Measurements from ENCODE around the gene PLOD1. TPM values are rescaled to one million over a fixed set of nuclear protein-coding genes. Genes with fewer than 3 reads are reported as not detected.
"Not testable (repeated sequence)": the region's sequence is repeated elsewhere in the genome, so short reads cannot be mapped to it uniquely, and the experiment has no call there.

PLOD1 gene
- total RNA-seq: 10 to 100 TPM; 17.9 to 32.8 TPM

- ATAC-seq (peak; percentile 99 to 100), DNase-seq (ENCODE audit: low spot score in 2 of 2) (peak; percentile 79 to 81)
- Mint-ChIP-seq H3K36me3 (no peaks in the 10 kb centered on the region), H3K27ac (peak within 1 kb of the TSS; percentile 29 to 54), H3K9me3 (no peaks in the 10 kb centered on the region)
Measured at GRCh38 chr1:11934302-11935056, at the start of gene PLOD1. PLOD1 (plus strand) TSS chr1:11934717; CDS start chr1:11934780, 63 bp downstream.

DNA sequence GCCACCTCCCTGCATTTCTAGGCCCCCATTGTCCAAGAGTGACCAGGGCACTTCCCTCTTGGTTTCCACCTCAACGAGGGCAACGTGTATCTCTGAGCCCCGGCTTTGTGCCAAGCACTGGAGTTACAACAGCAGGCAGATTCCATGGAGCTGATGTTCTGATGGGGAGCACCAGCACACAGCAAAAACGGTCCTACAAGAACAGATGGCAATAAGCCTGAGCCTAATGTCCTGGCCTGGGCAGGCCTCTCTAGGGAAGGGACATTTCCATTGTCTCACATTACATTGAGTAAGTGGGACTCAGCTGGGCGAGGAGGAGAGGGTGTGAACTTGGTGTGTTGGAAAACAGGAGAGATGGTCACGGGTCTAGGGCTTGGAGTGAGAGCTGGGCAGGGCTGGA lies 48.6 kb upstream of the PLOD1 start:
- no peaks in the 10 kb centered on the region for H3K36me3 Mint-ChIP-seq
- ATAC-seq: no peak
- H3K27ac Mint-ChIP-seq: no peak overlapping the region
- no peaks in the 10 kb centered on the region for H3K9me3 Mint-ChIP-seq
- no peak for DNase-seq (ENCODE audit: low spot score in 2 of 2)

GRCh38 chr1:11886986-11887665 lies 47.4 kb upstream of the PLOD1 start:
- DNase-seq (ENCODE audit: low spot score in 2 of 2) (no peak), ATAC-seq (no peak)
- Mint-ChIP-seq H3K36me3 (no peaks in the 10 kb centered on the region), H3K9me3 (no peaks in the 10 kb centered on the region), H3K27ac (no peak overlapping the region)

GRCh38 chr1:11887666-11888007 lies 46.9 kb upstream of the PLOD1 start:
- H3K36me3 Mint-ChIP-seq: no peaks in the 10 kb centered on the region
- ATAC-seq: no peak
- no peak for DNase-seq (ENCODE audit: low spot score in 2 of 2)
- no peak overlapping the region for H3K27ac Mint-ChIP-seq
- H3K9me3 Mint-ChIP-seq: no peaks in the 10 kb centered on the region

DNA sequence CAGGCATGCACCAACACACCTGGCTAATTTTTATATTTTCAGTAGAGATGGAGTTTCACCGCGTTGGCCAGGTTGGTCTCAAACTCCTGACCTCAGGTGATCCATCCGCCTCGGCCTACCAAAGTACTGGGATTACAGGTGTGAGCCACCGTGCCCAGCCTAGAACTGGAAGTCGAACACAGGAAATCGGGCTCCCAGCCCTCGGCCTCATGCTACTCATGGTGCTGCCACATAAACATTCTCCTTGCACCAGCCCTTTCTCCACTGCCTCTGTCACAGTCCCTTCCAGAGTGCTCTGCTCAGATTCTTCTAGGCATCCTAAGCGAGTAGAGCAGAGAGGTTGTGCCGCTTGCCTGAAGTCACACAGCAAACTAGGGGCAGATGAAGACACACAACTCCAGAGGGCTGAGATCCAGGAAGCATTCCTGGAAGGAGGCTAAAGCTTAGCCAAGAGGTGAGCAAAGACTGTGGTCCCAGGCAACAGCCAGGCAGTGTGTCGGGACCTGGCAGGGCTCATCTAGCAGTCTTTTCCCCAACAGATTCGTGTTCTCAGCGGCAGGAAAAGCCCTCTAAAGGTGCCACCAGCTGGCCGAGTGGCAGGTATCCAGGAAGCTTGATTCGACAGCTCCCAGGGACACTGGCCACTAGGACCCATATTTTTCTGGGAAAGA lies 46.2 kb upstream of the PLOD1 start:
- H3K9me3 Mint-ChIP-seq: no peaks in the 10 kb centered on the region
- ATAC-seq: no peak
- DNase-seq (ENCODE audit: low spot score in 2 of 2): no peak
- H3K36me3 Mint-ChIP-seq: no peaks in the 10 kb centered on the region
- H3K27ac Mint-ChIP-seq: peak overlapping the region in 1 of 2 donors; percentile 58

- ATAC-seq (no peak), DNase-seq (ENCODE audit: low spot score in 2 of 2) (no peak)
- no peaks in the 10 kb centered on the region for H3K36me3 Mint-ChIP-seq
- no peaks in the 10 kb centered on the region for H3K9me3 Mint-ChIP-seq
- peak overlapping the region in 1 of 2 donors; percentile 58 for H3K27ac Mint-ChIP-seq
Measured at GRCh38 chr1:11888877-11889208, 45.7 kb upstream of the PLOD1 start.

DNA sequence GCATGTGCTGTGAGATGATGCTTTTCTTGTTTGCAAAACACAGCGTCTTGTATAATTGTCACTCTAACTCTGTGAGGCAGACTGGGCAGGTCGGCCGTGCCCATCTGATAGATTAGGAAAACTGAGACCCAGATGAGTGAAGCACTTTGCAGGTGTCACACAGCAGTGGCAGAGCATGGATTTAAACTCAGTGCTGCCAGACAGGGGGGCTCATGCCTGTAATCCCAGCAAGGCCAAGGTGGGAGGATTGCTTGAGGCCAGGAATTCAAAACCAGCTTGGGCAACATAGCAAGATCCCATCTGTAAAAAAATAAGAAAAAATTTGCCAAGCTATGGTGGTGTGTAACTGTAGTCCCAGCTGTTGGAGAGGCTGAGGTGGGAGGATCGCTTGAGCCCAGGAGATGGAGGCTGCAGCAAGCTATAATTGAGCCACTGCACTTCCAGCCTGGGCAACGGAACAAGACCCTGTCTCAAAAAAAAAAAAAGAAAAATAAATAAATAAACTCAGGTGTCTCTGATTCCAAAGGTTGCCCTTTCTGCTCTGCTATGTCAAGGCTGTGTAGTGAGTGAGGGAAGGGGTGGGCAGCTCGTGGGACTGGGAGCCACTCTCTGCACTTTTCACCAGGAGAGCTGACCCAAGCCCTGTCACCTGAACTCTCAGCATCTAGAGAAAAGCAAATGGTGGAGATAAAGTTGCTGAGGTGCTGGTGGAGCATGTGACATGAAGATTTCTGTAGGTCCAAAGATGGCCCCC lies 42.9 kb upstream of the PLOD1 start:
- no peak for DNase-seq (ENCODE audit: low spot score in 2 of 2)
- no peak for ATAC-seq
- Mint-ChIP-seq H3K27ac (no peak overlapping the region), H3K9me3 (no peaks in the 10 kb centered on the region), H3K36me3 (no peaks in the 10 kb centered on the region)

- no peaks in the 10 kb centered on the region for H3K36me3 Mint-ChIP-seq
Measured at GRCh38 chr1:11893907-11894251, 40.6 kb upstream of the PLOD1 start.

DNA sequence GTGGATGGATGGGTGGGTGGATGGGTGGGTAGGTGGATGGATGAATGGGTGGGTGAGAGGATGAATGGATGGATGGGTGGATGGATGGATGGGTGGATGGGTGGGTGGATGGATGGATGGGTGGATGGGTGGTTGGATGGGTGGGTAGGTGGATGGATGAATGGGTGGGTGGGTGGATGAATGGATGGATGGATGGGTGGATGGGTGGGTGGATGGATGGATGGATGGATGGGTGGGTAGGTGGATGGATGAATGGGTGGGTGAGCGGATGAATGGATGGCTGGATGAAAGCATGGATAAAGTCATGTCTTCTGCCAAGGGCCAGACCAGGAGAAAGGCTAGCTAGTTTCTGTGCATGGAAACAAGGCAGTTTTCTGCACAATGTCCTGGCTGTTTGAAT lies 40.0 kb upstream of the PLOD1 start:
- H3K9me3 Mint-ChIP-seq; H3K27ac Mint-ChIP-seq; ATAC-seq; DNase-seq (ENCODE audit: low spot score in 2 of 2); H3K36me3 Mint-ChIP-seq: not testable (repeated sequence)

More at GRCh38 chr1:11893907-11894251, 40.6 kb upstream of the PLOD1 start:
- ATAC-seq (peak; percentile 95), DNase-seq (ENCODE audit: low spot score in 2 of 2) (peak in 1 of 2 donors; percentile 83)
- no peak overlapping the region for H3K27ac Mint-ChIP-seq
- no peaks in the 10 kb centered on the region for H3K9me3 Mint-ChIP-seq

DNA sequence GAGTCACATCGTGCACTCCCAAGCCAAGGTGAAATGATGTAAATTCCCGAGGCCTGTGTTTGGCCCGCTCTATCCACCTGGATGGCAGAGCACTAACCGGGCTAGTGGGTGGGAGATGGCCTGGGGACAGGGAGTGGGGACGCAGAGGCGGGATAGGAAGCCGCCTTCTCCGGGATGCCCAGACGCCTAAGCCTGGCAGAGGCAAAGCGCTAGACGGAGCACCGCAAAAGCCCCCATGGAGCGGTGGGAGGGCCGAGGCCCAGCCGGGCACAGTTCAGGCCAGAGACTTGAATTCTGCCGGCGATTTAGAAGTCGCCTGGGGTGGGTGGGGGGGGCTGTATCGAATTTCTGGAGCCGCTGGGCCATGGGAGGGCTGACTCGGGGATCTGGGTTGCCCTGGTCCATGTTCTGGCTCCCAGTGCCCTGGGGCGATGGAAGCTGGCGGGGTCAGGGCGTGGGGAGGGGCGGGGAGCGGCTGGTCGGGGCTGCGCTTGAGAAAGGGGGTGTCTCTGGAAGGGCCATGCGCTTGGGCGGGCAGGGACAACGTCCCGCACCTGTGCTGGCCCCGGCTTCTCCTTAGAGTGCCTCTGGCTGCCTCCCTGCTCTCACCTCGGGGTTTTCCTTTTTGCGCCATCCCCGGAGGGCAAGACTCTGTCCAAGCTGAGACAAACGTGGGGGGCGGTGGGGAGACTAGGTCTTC lies 36.3 kb upstream of the PLOD1 start:
- Mint-ChIP-seq H3K36me3 (no peaks in the 10 kb centered on the region), H3K9me3 (no peaks in the 10 kb centered on the region), H3K27ac (no peak overlapping the region)
- no peak for ATAC-seq
- no peak for DNase-seq (ENCODE audit: low spot score in 2 of 2)

GRCh38 chr1:11898831-11899467 lies 35.6 kb upstream of the PLOD1 start:
- Mint-ChIP-seq H3K36me3 (no peaks in the 10 kb centered on the region), H3K9me3 (no peaks in the 10 kb centered on the region), H3K27ac (no peak overlapping the region)
- DNase-seq (ENCODE audit: low spot score in 2 of 2): peak in 1 of 2 donors; percentile 18
- ATAC-seq: no peak

GRCh38 chr1:11901446-11901845 lies 33.1 kb upstream of the PLOD1 start:
- H3K9me3 Mint-ChIP-seq; H3K36me3 Mint-ChIP-seq; DNase-seq (ENCODE audit: low spot score in 2 of 2); ATAC-seq; H3K27ac Mint-ChIP-seq: not testable (repeated sequence)

- H3K36me3 Mint-ChIP-seq: no peaks in the 10 kb centered on the region
- H3K9me3 Mint-ChIP-seq: no peaks in the 10 kb centered on the region
- DNase-seq (ENCODE audit: low spot score in 2 of 2) (no peak), ATAC-seq (no peak)
- no peak overlapping the region for H3K27ac Mint-ChIP-seq
Measured at GRCh38 chr1:11903210-11903609, 31.3 kb upstream of the PLOD1 start.

DNA sequence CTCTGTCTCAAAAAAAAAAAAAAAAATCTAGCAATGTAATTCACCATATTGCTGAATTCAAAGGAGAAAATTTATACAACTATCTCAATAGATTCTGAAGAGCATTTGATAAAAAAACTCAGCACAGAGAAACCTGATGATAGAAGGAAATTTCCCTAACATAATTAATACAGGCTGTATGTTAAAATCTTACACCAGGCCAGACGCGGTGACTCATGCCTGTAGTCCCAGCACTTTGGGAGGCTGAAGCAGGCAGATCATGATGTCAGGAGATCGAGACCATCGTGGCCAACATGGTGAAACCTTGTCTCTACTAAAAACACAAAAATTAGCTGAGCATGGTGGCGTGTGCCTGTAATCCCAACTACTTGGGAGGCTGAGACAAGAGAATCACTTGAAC lies 30.4 kb upstream of the PLOD1 start:
- DNase-seq (ENCODE audit: low spot score in 2 of 2); H3K9me3 Mint-ChIP-seq; H3K27ac Mint-ChIP-seq; ATAC-seq; H3K36me3 Mint-ChIP-seq: not testable (repeated sequence)

GRCh38 chr1:11904978-11905377 lies 29.5 kb upstream of the PLOD1 start:
- Mint-ChIP-seq H3K27ac (peak overlapping the region in 1 of 2 donors; percentile 3), H3K9me3 (no peaks in the 10 kb centered on the region), H3K36me3 (no peaks in the 10 kb centered on the region)
- ATAC-seq: no peak
- no peak for DNase-seq (ENCODE audit: low spot score in 2 of 2)

GRCh38 chr1:11906870-11907269 lies 27.6 kb upstream of the PLOD1 start:
- ATAC-seq (no peak), DNase-seq (ENCODE audit: low spot score in 2 of 2) (no peak)
- Mint-ChIP-seq H3K36me3 (no peaks in the 10 kb centered on the region), H3K27ac (peak overlapping the region; percentile 100), H3K9me3 (no peaks in the 10 kb centered on the region)
